ENCODE measurements around the gene ZNF197. TPM values are rescaled to one million over a fixed set of nuclear protein-coding genes. Genes with fewer than 3 reads are reported as not detected.

ZNF197 gene
- total and polyA plus RNA-seq, 12 donors, result 7.2 to 23.9 (median 14.0) TPM

GRCh38 chr3:44628716-44629115 is 3.9 kb downstream of the ZNF197 start:
- peaks cover 0 to 40% of the 10 kb centered on the region in 2 donors for H3K36me3 ChIP-seq (replicated peaks in 1 of 2)
- H3K4me3 ChIP-seq, result no peak overlapping the region
- no peak for DNase-seq
- no peak overlapping the region for H3K27ac ChIP-seq
- intact Hi-C loops (cut with DNase I), result no loop called here
- H3K9me3 ChIP-seq (replicated peaks in 1 of 3), result no peaks in the 10 kb centered on the region
- 80 to 93% (median 92%) methylated on average over 2 of the region's 2 CpGs for WGBS, 4 donors
- TF ChIP-seq, protein P1, sequence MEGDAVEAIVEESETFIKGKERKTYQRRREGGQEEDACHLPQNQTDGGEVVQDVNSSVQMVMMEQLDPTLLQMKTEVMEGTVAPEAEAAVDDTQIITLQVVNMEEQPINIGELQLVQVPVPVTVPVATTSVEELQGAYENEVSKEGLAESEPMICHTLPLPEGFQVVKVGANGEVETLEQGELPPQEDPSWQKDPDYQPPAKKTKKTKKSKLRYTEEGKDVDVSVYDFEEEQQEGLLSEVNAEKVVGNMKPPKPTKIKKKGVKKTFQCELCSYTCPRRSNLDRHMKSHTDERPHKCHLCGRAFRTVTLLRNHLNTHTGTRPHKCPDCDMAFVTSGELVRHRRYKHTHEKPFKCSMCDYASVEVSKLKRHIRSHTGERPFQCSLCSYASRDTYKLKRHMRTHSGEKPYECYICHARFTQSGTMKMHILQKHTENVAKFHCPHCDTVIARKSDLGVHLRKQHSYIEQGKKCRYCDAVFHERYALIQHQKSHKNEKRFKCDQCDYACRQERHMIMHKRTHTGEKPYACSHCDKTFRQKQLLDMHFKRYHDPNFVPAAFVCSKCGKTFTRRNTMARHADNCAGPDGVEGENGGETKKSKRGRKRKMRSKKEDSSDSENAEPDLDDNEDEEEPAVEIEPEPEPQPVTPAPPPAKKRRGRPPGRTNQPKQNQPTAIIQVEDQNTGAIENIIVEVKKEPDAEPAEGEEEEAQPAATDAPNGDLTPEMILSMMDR (IDR thresholded peaks at IDR 0.05), result no peak
- no peak for TF ChIP-seq POLR2A (IDR thresholded peaks at IDR 0.05)
- H3K4me1 ChIP-seq (replicated peaks in 1 of 2), result peaks cover 5 to 24% of the 10 kb centered on the region in 2 donors
- no peaks in the 10 kb centered on the region for H3K27me3 ChIP-seq

DNA sequence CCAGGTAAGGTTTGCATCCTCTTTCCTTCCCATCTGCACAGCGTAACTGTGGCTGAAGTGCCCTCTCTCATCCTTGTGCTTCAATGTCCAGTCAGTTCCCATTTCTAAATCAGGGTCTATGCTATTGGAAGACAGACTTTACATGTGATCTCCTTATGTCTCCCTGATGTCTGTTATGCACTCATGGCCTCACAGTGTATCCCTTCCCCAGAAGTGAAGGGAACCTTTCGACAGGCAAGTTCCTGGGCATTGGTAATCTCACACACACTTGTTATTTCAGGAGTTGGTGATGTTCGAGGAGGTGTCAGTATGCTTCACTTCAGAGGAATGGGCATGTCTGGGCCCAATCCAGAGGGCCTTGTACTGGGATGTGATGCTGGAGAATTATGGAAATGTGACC is 7.4 kb downstream of the ZNF197 start:
- no peak for DNase-seq
- WGBS, 4 donors, result 90 to 100% (median 96%) methylated on average over 3 of the region's 3 CpGs
- peaks cover 0 to 5% of the 10 kb centered on the region in 2 donors for H3K4me1 ChIP-seq (replicated peaks in 1 of 2)
- peaks cover 0 to 59% of the 10 kb centered on the region in 2 donors for H3K36me3 ChIP-seq (replicated peaks in 1 of 2)
- no peak for TF ChIP-seq POLR2A (IDR thresholded peaks at IDR 0.05)
- TF ChIP-seq, protein P1 (IDR thresholded peaks at IDR 0.05), result no peak
- intact Hi-C loops (cut with DNase I), result no loop called here
- H3K27ac ChIP-seq, result no peak overlapping the region
- no peaks in the 10 kb centered on the region for H3K27me3 ChIP-seq
- no peaks in the 10 kb centered on the region for H3K9me3 ChIP-seq (replicated peaks in 1 of 3)
- H3K4me3 ChIP-seq, result no peak overlapping the region

GRCh38 chr3:44642337-44642736 is 17.5 kb downstream of the ZNF197 start:
- Histone ChIP-seq H3K27ac (no peak overlapping the region), H3K27me3 (no peaks in the 10 kb centered on the region), H3K36me3 (replicated peaks in 1 of 2) (peaks cover 0 to 23% of the 10 kb centered on the region in 2 donors), H3K9me3 (replicated peaks in 1 of 3) (peaks cover 0 to 13% (median 7%) of the 10 kb centered on the region in 3 donors), H3K4me1 (replicated peaks in 1 of 2) (no peaks in the 10 kb centered on the region), H3K4me3 (no peak overlapping the region)
- 98 to 99% (median 99%) methylated on average over 4 of the region's 4 CpGs for WGBS, 4 donors
- intact Hi-C loops (cut with DNase I), result no loop called here
- TF ChIP-seq, protein P1 (IDR thresholded peaks at IDR 0.05), result no peak
- TF ChIP-seq POLR2A (IDR thresholded peaks at IDR 0.05), result no peak
- DNase-seq, result no peak

DNA sequence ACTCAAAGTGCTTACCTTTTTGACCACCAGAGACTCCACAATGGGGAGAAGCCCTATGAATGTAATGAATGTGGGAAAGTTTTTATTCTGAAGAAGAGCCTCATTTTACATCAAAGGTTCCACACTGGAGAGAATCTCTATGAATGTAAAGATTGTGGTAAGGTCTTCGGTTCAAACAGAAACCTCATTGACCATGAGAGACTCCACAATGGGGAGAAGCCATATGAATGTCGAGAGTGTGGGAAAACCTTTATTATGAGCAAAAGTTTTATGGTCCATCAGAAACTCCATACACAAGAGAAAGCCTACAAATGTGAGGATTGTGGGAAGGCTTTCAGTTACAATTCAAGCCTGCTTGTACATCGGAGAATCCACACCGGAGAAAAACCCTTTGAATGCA is 18.2 kb downstream of the ZNF197 start:
- H3K27ac ChIP-seq, result no peak overlapping the region
- 95 to 100% (median 99%) methylated on average over 4 of the region's 4 CpGs for WGBS, 4 donors
- no peak overlapping the region for H3K4me3 ChIP-seq
- H3K27me3 ChIP-seq, result no peaks in the 10 kb centered on the region
- peaks cover 0 to 22% of the 10 kb centered on the region in 2 donors for H3K36me3 ChIP-seq (replicated peaks in 1 of 2)
- intact Hi-C loops (cut with DNase I), result no loop called here
- peaks cover 0 to 2% of the 10 kb centered on the region in 2 donors for H3K4me1 ChIP-seq (replicated peaks in 1 of 2)
- TF ChIP-seq POLR2A (IDR thresholded peaks at IDR 0.05), result no peak
- TF ChIP-seq, protein P1 (IDR thresholded peaks at IDR 0.05), result no peak
- DNase-seq, result no peak
- peaks cover 0 to 13% (median 7%) of the 10 kb centered on the region in 3 donors for H3K9me3 ChIP-seq (replicated peaks in 1 of 3)
